HG02885 (cell line): ENCODE data around the gene HOMER3.

Source experiments
- ATAC-seq: cut with Tn5 transposase; IDR thresholded peaks from one replicate; pipeline ENCODE4 v1.9.1; 2021; ENCODE audit warnings: mild to moderate bottlenecking; ENCODE audit not compliant: unreplicated experiment, poor library complexity

The HOMER3 gene

GRCh38 chr19:18889949-18890745 lies 50.9 kb downstream of the HOMER3 start:
- ATAC-seq, result no peak

GRCh38 chr19:18886972-18887371 lies 54.0 kb downstream of the HOMER3 start:
- no peak for ATAC-seq

- no peak for ATAC-seq
Observed at GRCh38 chr19:18883526-18884304, 57.3 kb downstream of the HOMER3 start.

- no peak for ATAC-seq
Observed at GRCh38 chr19:18881491-18881890, 59.5 kb downstream of the HOMER3 start.

GRCh38 chr19:18879579-18880373 lies 61.2 kb downstream of the HOMER3 start:
- no peak for ATAC-seq
